Measurements from ENCODE around the gene RTN1. TPM values are rescaled to one million over a fixed set of nuclear protein-coding genes. Genes with fewer than 3 reads are reported as not detected.

The RTN1 gene
- total and polyA plus RNA-seq, 2 donors (not counting 1 experiment from before 2014, with no cell fraction given): 0.34 TPM; not detected in 1

DNA sequence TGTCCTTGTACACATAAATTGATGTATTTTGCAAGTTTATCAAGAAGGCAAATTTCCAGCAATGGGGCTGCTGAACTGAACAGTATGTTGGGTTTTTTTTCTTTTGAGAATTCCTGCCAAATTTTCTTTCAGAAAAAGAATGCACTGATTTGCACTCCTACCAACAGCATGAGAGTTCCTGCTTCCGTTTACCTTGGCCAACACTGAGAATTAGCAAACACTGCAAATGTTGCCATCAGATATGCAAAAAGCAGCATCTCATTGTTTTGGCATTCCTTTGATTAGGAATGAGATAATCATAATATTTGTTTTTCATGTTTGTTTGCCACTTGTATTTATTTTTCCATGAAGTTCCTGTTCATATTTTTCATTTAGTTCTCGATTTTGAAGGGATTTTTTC, 82.4 kb downstream of the RTN1 start:
- H3K4me1 Mint-ChIP-seq: no peaks in the 10 kb centered on the region
- Histone ChIP-seq H3K36me3 (replicated peaks in 1 of 2; ENCODE audit: control extremely low read depth in 1 of 2, control insufficient read depth in 1 of 2, extremely low read depth in 1 of 2, insufficient read depth in 2 of 2, low read length in 1 of 2) (no peaks in the 10 kb centered on the region), H3K4me1 (ENCODE audit: control insufficient read depth in 2 of 2, insufficient read depth in 2 of 2, low read length in 2 of 2) (no peaks in the 10 kb centered on the region), H3K9me3 (ENCODE audit: control extremely low read depth in 1 of 3, control insufficient read depth in 2 of 3, insufficient read depth in 1 of 3, low read length in 2 of 3) (no peaks in the 10 kb centered on the region), H3K9ac (ENCODE audit: low read length) (no peak overlapping the region), H3K27me3 (replicated peaks in 1 of 4; ENCODE audit: control extremely low read depth in 1 of 4, control insufficient read depth in 3 of 4, insufficient read depth in 4 of 4, low read length in 3 of 4) (no peaks in the 10 kb centered on the region), H3K4me3 (ENCODE audit: control extremely low read depth in 1 of 5, extremely low read depth in 1 of 5, insufficient read depth in 1 of 5, low read depth in 2 of 5, low read length in 4 of 5) (no peak overlapping the region), H4K20me1 (ENCODE audit: control insufficient read depth, insufficient read depth, low read length, poor library complexity, severe bottlenecking) (no peaks in the 10 kb centered on the region), H3K4me2 (replicated peaks; ENCODE audit: low read depth, low read length, poor library complexity, severe bottlenecking) (no peak overlapping the region), H3K27ac (ENCODE audit: low read length in 2 of 2) (no peak overlapping the region), H3K79me2 (ENCODE audit: control insufficient read depth, insufficient read depth, low read length) (no peaks in the 10 kb centered on the region), H2AFZ (ENCODE audit: insufficient read depth, low read depth, low read length, poor library complexity, severe bottlenecking) (no peak overlapping the region)
- no peaks in the 10 kb centered on the region for H3K9me3 Mint-ChIP-seq (ENCODE audit: insufficient read depth)
- ATAC-seq (ENCODE audit: low read depth) (no peak), DNase-seq (no peak)
- ChIA-PET CTCF (no interaction called here), POLR2A (no interaction called here)
- H3K27ac Mint-ChIP-seq: no peak overlapping the region
- no peak overlapping the region for H3K4me3 Mint-ChIP-seq
- TF ChIP-seq EZH2 (IDR thresholded peaks at IDR 0.05; ENCODE audit: borderline replicate concordance, insufficient read depth, low read depth, low read length, poor library complexity, severe bottlenecking): no peak
- TF ChIP-seq, protein P1, sequence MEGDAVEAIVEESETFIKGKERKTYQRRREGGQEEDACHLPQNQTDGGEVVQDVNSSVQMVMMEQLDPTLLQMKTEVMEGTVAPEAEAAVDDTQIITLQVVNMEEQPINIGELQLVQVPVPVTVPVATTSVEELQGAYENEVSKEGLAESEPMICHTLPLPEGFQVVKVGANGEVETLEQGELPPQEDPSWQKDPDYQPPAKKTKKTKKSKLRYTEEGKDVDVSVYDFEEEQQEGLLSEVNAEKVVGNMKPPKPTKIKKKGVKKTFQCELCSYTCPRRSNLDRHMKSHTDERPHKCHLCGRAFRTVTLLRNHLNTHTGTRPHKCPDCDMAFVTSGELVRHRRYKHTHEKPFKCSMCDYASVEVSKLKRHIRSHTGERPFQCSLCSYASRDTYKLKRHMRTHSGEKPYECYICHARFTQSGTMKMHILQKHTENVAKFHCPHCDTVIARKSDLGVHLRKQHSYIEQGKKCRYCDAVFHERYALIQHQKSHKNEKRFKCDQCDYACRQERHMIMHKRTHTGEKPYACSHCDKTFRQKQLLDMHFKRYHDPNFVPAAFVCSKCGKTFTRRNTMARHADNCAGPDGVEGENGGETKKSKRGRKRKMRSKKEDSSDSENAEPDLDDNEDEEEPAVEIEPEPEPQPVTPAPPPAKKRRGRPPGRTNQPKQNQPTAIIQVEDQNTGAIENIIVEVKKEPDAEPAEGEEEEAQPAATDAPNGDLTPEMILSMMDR (IDR thresholded peaks at IDR 0.05): no peak
- no peaks in the 10 kb centered on the region for H3K27me3 Mint-ChIP-seq
- intact Hi-C loops (cut with micrococcal nuclease): no loop called here
- WGBS (ENCODE audit: insufficient coverage): 80% methylated on average over 1 of the region's 2 CpGs

DNA sequence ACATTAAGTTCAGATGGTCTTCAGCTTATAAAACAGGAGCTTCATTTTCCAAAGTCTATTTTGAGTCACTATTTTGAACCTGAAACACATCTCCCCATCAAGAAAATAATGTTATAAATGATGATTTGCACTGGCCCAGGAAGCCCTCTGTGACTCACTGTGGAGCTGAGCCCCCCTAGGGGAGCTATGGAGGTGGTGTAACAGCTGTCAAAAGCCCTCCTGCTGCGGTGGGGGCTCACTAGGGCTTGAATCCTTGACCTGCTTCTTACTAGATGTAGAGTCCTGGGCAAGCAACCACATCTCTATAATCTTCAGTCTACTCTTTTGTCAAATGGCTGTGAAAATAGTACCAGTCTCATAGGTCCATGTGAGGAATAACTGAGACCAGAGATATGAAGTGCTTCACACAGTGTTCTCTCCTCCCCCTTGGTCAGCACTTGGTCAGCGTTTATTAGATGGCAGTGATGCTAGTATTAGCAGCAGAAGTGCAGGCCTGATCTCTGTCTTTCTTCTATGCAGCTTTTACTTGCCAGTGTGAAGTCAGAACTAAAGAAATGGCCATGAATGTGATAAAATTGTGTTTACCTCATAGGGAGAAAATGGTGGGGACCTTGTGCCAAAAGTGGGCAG, 83.4 kb downstream of the RTN1 start:
- no peaks in the 10 kb centered on the region for H4K20me1 ChIP-seq (ENCODE audit: control insufficient read depth, insufficient read depth, low read length, poor library complexity, severe bottlenecking)

More for the DNA sequence above, 83.4 kb downstream of the RTN1 start:
- no CpG with 5 or more reads among the region's 2 CpGs for WGBS (ENCODE audit: insufficient coverage)
- intact Hi-C loops (cut with micrococcal nuclease): no loop called here
- no peak for ATAC-seq (ENCODE audit: low read depth)
- no peak overlapping the region for H3K4me2 ChIP-seq (replicated peaks; ENCODE audit: low read depth, low read length, poor library complexity, severe bottlenecking)
- no peak overlapping the region for H3K27ac ChIP-seq (ENCODE audit: low read length in 2 of 2)
- H3K4me1 ChIP-seq (ENCODE audit: control insufficient read depth in 2 of 2, insufficient read depth in 2 of 2, low read length in 2 of 2): no peaks in the 10 kb centered on the region
- no peaks in the 10 kb centered on the region for H3K27me3 Mint-ChIP-seq
- ChIA-PET CTCF (no interaction called here), POLR2A (no interaction called here)
- no peaks in the 10 kb centered on the region for H3K27me3 ChIP-seq (replicated peaks in 1 of 4; ENCODE audit: control extremely low read depth in 1 of 4, control insufficient read depth in 3 of 4, insufficient read depth in 4 of 4, low read length in 3 of 4)
- TF ChIP-seq, protein P1 (IDR thresholded peaks at IDR 0.05): no peak
- TF ChIP-seq EZH2 (IDR thresholded peaks at IDR 0.05; ENCODE audit: borderline replicate concordance, insufficient read depth, low read depth, low read length, poor library complexity, severe bottlenecking): no peak
- H3K79me2 ChIP-seq (ENCODE audit: control insufficient read depth, insufficient read depth, low read length): no peaks in the 10 kb centered on the region
- no peaks in the 10 kb centered on the region for H3K9me3 ChIP-seq (ENCODE audit: control extremely low read depth in 1 of 3, control insufficient read depth in 2 of 3, insufficient read depth in 1 of 3, low read length in 2 of 3)
- no peak overlapping the region for H3K4me3 Mint-ChIP-seq
- no peak overlapping the region for H3K9ac ChIP-seq (ENCODE audit: low read length)
- H3K36me3 ChIP-seq (replicated peaks in 1 of 2; ENCODE audit: control extremely low read depth in 1 of 2, control insufficient read depth in 1 of 2, extremely low read depth in 1 of 2, insufficient read depth in 2 of 2, low read length in 1 of 2): no peaks in the 10 kb centered on the region
- H3K9me3 Mint-ChIP-seq (ENCODE audit: insufficient read depth): no peaks in the 10 kb centered on the region
- DNase-seq: no peak
- no peak overlapping the region for H3K4me3 ChIP-seq (ENCODE audit: control extremely low read depth in 1 of 5, extremely low read depth in 1 of 5, insufficient read depth in 1 of 5, low read depth in 2 of 5, low read length in 4 of 5)
- no peak overlapping the region for H3K27ac Mint-ChIP-seq
- H3K4me1 Mint-ChIP-seq: no peaks in the 10 kb centered on the region
- H2AFZ ChIP-seq (ENCODE audit: insufficient read depth, low read depth, low read length, poor library complexity, severe bottlenecking): no peak overlapping the region
